DMS114 treated with DMSO at 0.1 percent for 48 hours (cell line): ENCODE measurements around the gene GCSAM.
"Not testable (repeated sequence)": the region's sequence is repeated elsewhere in the genome, so short reads cannot be mapped to it uniquely, and the experiment has no call there.

Experiments
- DNase-seq: peaks from one replicate; lab custom pipeline; 2025; ENCODE audit not compliant: unreplicated experiment; lab: John Stamatoyannopoulos, UW

Gene GCSAM

GRCh38 chr3:112074616-112075497, 58.2 kb downstream of the GCSAM start:
- no peak for DNase-seq

GRCh38 chr3:112074006-112074405, 59.0 kb downstream of the GCSAM start:
- no peak for DNase-seq

GRCh38 chr3:112072387-112073060, 60.5 kb downstream of the GCSAM start:
- DNase-seq, result not testable (repeated sequence)
